Nephron (organoid): ENCODE measurements around the gene ATXN7L3.
A peak's percentile ranks its signal among the peaks of the same experiment; 100 is the strongest.

Experiments
- H3K27ac Mint-ChIP-seq, 3 experiments: 2 replicates each; pipeline ENCODE4 v1.8.0; 2020; ENCODE audit warnings: mixed read lengths in 3 of 3, mild to moderate bottlenecking in 2 of 3, moderate library complexity in 1 of 3
- H3K27me3 Mint-ChIP-seq: 2 replicates; pipeline ENCODE4 v1.8.0; 2021; ENCODE audit warnings: low read depth, mild to moderate bottlenecking, moderate library complexity, mixed read lengths
- H3K36me3 Mint-ChIP-seq: 2 replicates; pipeline ENCODE4 v1.8.0; 2020; ENCODE audit warnings: low read depth, mixed read lengths
- H3K4me1 Mint-ChIP-seq: 2 replicates; pipeline ENCODE4 v1.8.0; 2020; ENCODE audit warnings: mixed read lengths
- H3K4me3 Mint-ChIP-seq, 3 experiments: 2 replicates each; pipeline ENCODE4 v1.8.0; 2020; ENCODE audit warnings: mild to moderate bottlenecking in 3 of 3, mixed read lengths in 3 of 3, moderate library complexity in 2 of 3
- H3K9me3 Mint-ChIP-seq: 2 replicates; pipeline ENCODE4 v1.8.0; 2020; ENCODE audit warnings: mixed read lengths
- CTCF ChIP-seq, 3 experiments: fragments of 200-600 bp; sonication (generic); IDR thresholded peaks; one replicate each; pipeline ENCODE4 v1.5.0; 2021; ENCODE audit warnings: antibody characterized with exemption in 3 of 3; ENCODE audit not compliant: unreplicated experiment in 3 of 3

ATXN7L3 gene

GRCh38 chr17:44187131-44187899, 12.4 kb downstream of the ATXN7L3 start:
- Mint-ChIP-seq H3K36me3 (peaks cover 23% of the 10 kb centered on the region), H3K27me3 (no peaks in the 10 kb centered on the region), H3K9me3 (no peaks in the 10 kb centered on the region), H3K4me1 (peaks cover 48% of the 10 kb centered on the region), H3K27ac (peak overlapping the region; percentile 95 to 99 (median 98)), H3K4me3 (peak overlapping the region; percentile 92 to 96 (median 93))
- no peak for TF ChIP-seq CTCF (IDR thresholded peaks at IDR 0.05; ENCODE audit: unreplicated experiment in 3 of 3)

- H3K4me3 Mint-ChIP-seq, result peak within 1 kb of the TSS; percentile 92 to 96 (median 93)
- peaks cover 3% of the 10 kb centered on the region for H3K9me3 Mint-ChIP-seq
- peaks cover 29% of the 10 kb centered on the region for H3K36me3 Mint-ChIP-seq
- TF ChIP-seq CTCF (IDR thresholded peaks at IDR 0.05; ENCODE audit: unreplicated experiment in 3 of 3), result no peak
- H3K4me1 Mint-ChIP-seq, result peaks cover 51% of the 10 kb centered on the region
- H3K27me3 Mint-ChIP-seq, result no peaks in the 10 kb centered on the region
- H3K27ac Mint-ChIP-seq, result peak within 1 kb of the TSS; percentile 95 to 99 (median 98)
Measured at GRCh38 chr17:44186307-44187130, 13.2 kb downstream of the ATXN7L3 start, which contains the start of gene TMUB2. TSS of gene TMUB2 (plus strand) at chr17:44186972. CDS start at chr17:44187709, 737 bp downstream.

- Mint-ChIP-seq H3K27me3 (no peaks in the 10 kb centered on the region), H3K9me3 (peaks cover 3% of the 10 kb centered on the region), H3K4me3 (peak overlapping the region; percentile 44 to 63 (median 57)), H3K4me1 (peaks cover 36% of the 10 kb centered on the region), H3K27ac (no peak overlapping the region), H3K36me3 (peaks cover 18% of the 10 kb centered on the region)
- no peak for TF ChIP-seq CTCF (IDR thresholded peaks at IDR 0.05; ENCODE audit: unreplicated experiment in 3 of 3)
Measured at GRCh38 chr17:44184212-44184810, 15.4 kb downstream of the ATXN7L3 start.

GRCh38 chr17:44183024-44183423, 16.7 kb downstream of the ATXN7L3 start:
- Mint-ChIP-seq H3K9me3 (peaks cover 3% of the 10 kb centered on the region), H3K27ac (peak overlapping the region in 2 of 3 experiments; percentile 78 to 79), H3K36me3 (peaks cover 24% of the 10 kb centered on the region), H3K27me3 (no peaks in the 10 kb centered on the region), H3K4me1 (peaks cover 25% of the 10 kb centered on the region), H3K4me3 (peak overlapping the region in 2 of 3 experiments; percentile 43 to 64)
- TF ChIP-seq CTCF (IDR thresholded peaks at IDR 0.05; ENCODE audit: unreplicated experiment in 3 of 3), result no peak

- no peak for TF ChIP-seq CTCF (IDR thresholded peaks at IDR 0.05; ENCODE audit: unreplicated experiment in 3 of 3)
- peaks cover 3% of the 10 kb centered on the region for H3K9me3 Mint-ChIP-seq
Measured at GRCh38 chr17:44178133-44178532, 21.6 kb downstream of the ATXN7L3 start.

More at GRCh38 chr17:44178133-44178532, 21.6 kb downstream of the ATXN7L3 start:
- no peaks in the 10 kb centered on the region for H3K27me3 Mint-ChIP-seq
- peaks cover 5% of the 10 kb centered on the region for H3K4me1 Mint-ChIP-seq
- H3K27ac Mint-ChIP-seq, result no peak overlapping the region
- peaks cover 33% of the 10 kb centered on the region for H3K36me3 Mint-ChIP-seq
- no peak overlapping the region for H3K4me3 Mint-ChIP-seq
